Stomach (tissue), 9 donors: Measurements from ENCODE around the gene INAFM2. TPM values are rescaled to one million over a fixed set of nuclear protein-coding genes. Genes with fewer than 3 reads are reported as not detected.

Experiments
- DNase-seq, 2 donors: peaks; one replicate each; pipeline versions ENCODE4 v3.0.0 to v3.0.0-alpha.2; 2013 to 2019
- H3K27ac ChIP-seq, 5 donors: fragments of 200-600 bp in 4 of 5; sonication (generic) in 4 of 5; one replicate each; pipeline ENCODE4 v1.5.1; 2013 to 2019; ENCODE audit warnings: mild to moderate bottlenecking in 1 of 5, moderate library complexity in 1 of 5
- H3K27me3 ChIP-seq, 3 donors: fragments of 200-600 bp; sonication (generic); one replicate each; pipeline ENCODE4 v1.5.1; 2017 to 2019; ENCODE audit warnings: mixed run types in 1 of 3
- H3K36me3 ChIP-seq, 4 donors: fragments of 200-600 bp; sonication (generic); 1 replicate in 3 of 4; 2 replicates in 1 of 4; pipeline ENCODE4 v1.5.1; 2016 to 2019
- H3K4me1 ChIP-seq, 4 donors: fragments of 200-600 bp; sonication (generic); one replicate each; pipeline ENCODE4 v1.5.1; 2016 to 2019
- H3K4me3 ChIP-seq, 4 donors: fragments of 200-600 bp; sonication (generic) in 3 of 4; one replicate each; pipeline ENCODE4 v1.5.1; 2016 to 2019; ENCODE audit warnings: mild to moderate bottlenecking in 1 of 4
- H3K9me3 ChIP-seq, 4 donors: fragments of 200-600 bp; sonication (generic); one replicate each; pipeline ENCODE4 v1.5.1; 2016 to 2019
- EP300 ChIP-seq: sonication (generic); formaldehyde crosslinking; IDR thresholded peaks from one replicate; pipeline ENCODE4 v1.6.1; 2017; ENCODE audit warnings: antibody characterized with exemption
- POLR2A ChIP-seq, 4 donors: fragments of 450-650 bp; IDR thresholded peaks; one replicate each; pipeline ENCODE4 v1.6.1; 2016; ENCODE audit warnings: antibody characterized with exemption in 4 of 4, control low read depth in 2 of 4, mild to moderate bottlenecking in 1 of 4, moderate library complexity in 1 of 4
- POLR2AphosphoS5 ChIP-seq, 3 donors: sonication (generic); formaldehyde crosslinking; IDR thresholded peaks; one replicate each; pipeline ENCODE4 v1.6.1; 2016; ENCODE audit warnings: antibody characterized with exemption in 3 of 3
- WGBS, 5 donors: extraction: QIAGEN DNeasy Blood & Tissue Kit in 3 of 5; methylation state at CpG; one replicate each; pipeline versions ENCODE4 v1.1.5 to v1.1.7; 2013 to 2018; 5-methylcytosine and 5-hydroxymethylcytosine counted together
- intact Hi-C: fragments of 100-400 bp; cut with DNase I; formaldehyde crosslinking; loops from one replicate; pipeline ENCODE4 v1.15.1; 2023; ENCODE audit warnings: low total_unique reads
- polyA plus RNA-seq, 3 donors: library from polyadenylated mRNA; stranded (reverse); fragments of 200-250 nt; gene quantifications; one replicate each; pipeline ENCODE4 v1.2.3, GENCODE V29; 2013
- total RNA-seq, 5 donors: library from RNA; depleted of rRNA; stranded (reverse); fragments of >200 nt; gene quantifications; one replicate each; pipeline versions ENCODE4 v1.1.0 to v1.2.3, GENCODE V29; 2014 to 2016
- TF ChIP-seq, protein P1 (sequence below), 7 experiments: fragments of 450-650 bp in 4 of 7; fragments of 200-600 bp in 3 of 7; sonication (generic) in 3 of 7; IDR thresholded peaks; one replicate each; pipeline ENCODE4 v1.5.1; 2016 to 2019; ENCODE audit warnings: antibody characterized with exemption in 7 of 7, control low read depth in 2 of 7, mild to moderate bottlenecking in 1 of 7
- donor health status: healthy with polysubstance abuse.
- donor health status: Bipolar disorder and iron deficiency.
- donor health status: healthy.

INAFM2 gene
- total and polyA plus RNA-seq, 8 donors = 3.4 to 65.2 (median 20.4) TPM

GRCh38 chr15:40325188-40325587 lies 1.7 kb downstream of the INAFM2 start:
- 57 to 82% (median 67%) methylated on average over 2 of the region's 2 CpGs for whole genome bisulfite sequencing, 5 donors
- Histone ChIP-seq H3K4me1 (peaks cover 10 to 72% (median 46%) of the 10 kb centered on the region in 4 donors), H3K4me3 (peak overlapping the region; percentile 85 to 91 (median 86))

GRCh38 chr15:40325700-40326099 lies 2.2 kb downstream of the INAFM2 start:
- H3K27me3 ChIP-seq = no peaks in the 10 kb centered on the region
- DNase-seq = no peak
- peak overlapping the region in 3 of 5 donors; percentile 85 to 92 (median 90) for H3K27ac ChIP-seq
- WGBS, 5 donors = 82 to 96% (median 92%) methylated on average over 2 of the region's 2 CpGs
- no peak for TF ChIP-seq EP300
- TF ChIP-seq POLR2A (IDR thresholded peaks at IDR 0.05) = no peak
- TF ChIP-seq, protein P1, sequence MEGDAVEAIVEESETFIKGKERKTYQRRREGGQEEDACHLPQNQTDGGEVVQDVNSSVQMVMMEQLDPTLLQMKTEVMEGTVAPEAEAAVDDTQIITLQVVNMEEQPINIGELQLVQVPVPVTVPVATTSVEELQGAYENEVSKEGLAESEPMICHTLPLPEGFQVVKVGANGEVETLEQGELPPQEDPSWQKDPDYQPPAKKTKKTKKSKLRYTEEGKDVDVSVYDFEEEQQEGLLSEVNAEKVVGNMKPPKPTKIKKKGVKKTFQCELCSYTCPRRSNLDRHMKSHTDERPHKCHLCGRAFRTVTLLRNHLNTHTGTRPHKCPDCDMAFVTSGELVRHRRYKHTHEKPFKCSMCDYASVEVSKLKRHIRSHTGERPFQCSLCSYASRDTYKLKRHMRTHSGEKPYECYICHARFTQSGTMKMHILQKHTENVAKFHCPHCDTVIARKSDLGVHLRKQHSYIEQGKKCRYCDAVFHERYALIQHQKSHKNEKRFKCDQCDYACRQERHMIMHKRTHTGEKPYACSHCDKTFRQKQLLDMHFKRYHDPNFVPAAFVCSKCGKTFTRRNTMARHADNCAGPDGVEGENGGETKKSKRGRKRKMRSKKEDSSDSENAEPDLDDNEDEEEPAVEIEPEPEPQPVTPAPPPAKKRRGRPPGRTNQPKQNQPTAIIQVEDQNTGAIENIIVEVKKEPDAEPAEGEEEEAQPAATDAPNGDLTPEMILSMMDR (IDR thresholded peaks at IDR 0.05) = no peak
- TF ChIP-seq POLR2AphosphoS5 (IDR thresholded peaks at IDR 0.05) = no peak
- H3K4me3 ChIP-seq = peak overlapping the region in 3 of 4 donors; percentile 85 to 91 (median 88)
- intact Hi-C loops = no loop called here
- peaks cover 11 to 76% (median 46%) of the 10 kb centered on the region in 4 donors for H3K4me1 ChIP-seq
- no peaks in the 10 kb centered on the region for H3K36me3 ChIP-seq
- no peaks in the 10 kb centered on the region for H3K9me3 ChIP-seq

More at GRCh38 chr15:40325188-40325587, 1.7 kb downstream of the INAFM2 start:
- TF ChIP-seq EP300 = no peak
- no peak for TF ChIP-seq POLR2A (IDR thresholded peaks at IDR 0.05)
- intact Hi-C loops = no loop called here
- Histone ChIP-seq H3K9me3 (no peaks in the 10 kb centered on the region), H3K27ac (peak overlapping the region in 3 of 5 donors; percentile 85 to 92 (median 90)), H3K36me3 (no peaks in the 10 kb centered on the region), H3K27me3 (no peaks in the 10 kb centered on the region)
- peak in 1 of 2 donors; percentile 54 for DNase-seq

GRCh38 chr15:40327457-40327856 lies 4.0 kb downstream of the INAFM2 start:
- intact Hi-C loops = no loop called here
- Histone ChIP-seq H3K9me3 (no peaks in the 10 kb centered on the region), H3K4me3 (peak overlapping the region in 2 of 4 donors; percentile 1 to 85), H3K27ac (peak overlapping the region in 3 of 5 donors; percentile 85 to 92 (median 90)), H3K27me3 (no peaks in the 10 kb centered on the region), H3K36me3 (no peaks in the 10 kb centered on the region), H3K4me1 (peaks cover 16 to 87% (median 50%) of the 10 kb centered on the region in 4 donors)
- TF ChIP-seq, protein P1 (IDR thresholded peaks at IDR 0.05) = no peak
- TF ChIP-seq POLR2A (IDR thresholded peaks at IDR 0.05) = no peak
- TF ChIP-seq EP300 = no peak
- TF ChIP-seq POLR2AphosphoS5 (IDR thresholded peaks at IDR 0.05) = no peak
- peak in 1 of 2 donors; percentile 16 for DNase-seq
- WGBS, 5 donors = 58 to 83% (median 70%) methylated on average over 6 of the region's 6 CpGs

- H3K27ac ChIP-seq = peak overlapping the region in 3 of 5 donors; percentile 85 to 92 (median 90)
- no peaks in the 10 kb centered on the region for H3K27me3 ChIP-seq
- H3K36me3 ChIP-seq = no peaks in the 10 kb centered on the region
- no peaks in the 10 kb centered on the region for H3K9me3 ChIP-seq
- TF ChIP-seq, protein P1 (IDR thresholded peaks at IDR 0.05) = no peak
- TF ChIP-seq EP300 (no peak), POLR2A (IDR thresholded peaks at IDR 0.05) (no peak), POLR2AphosphoS5 (IDR thresholded peaks at IDR 0.05) (no peak)
- H3K4me1 ChIP-seq = peaks cover 12 to 87% (median 50%) of the 10 kb centered on the region in 4 donors
- intact Hi-C loops = no loop called here
- H3K4me3 ChIP-seq = no peak overlapping the region
- WGBS, 5 donors = 64 to 85% (median 79%) methylated on average over 3 of the region's 3 CpGs
- no peak for DNase-seq
These were observed 4.7 kb downstream of the INAFM2 start for GRCh38 chr15:40328176-40328575.

- Histone ChIP-seq H3K9me3 (no peaks in the 10 kb centered on the region), H3K36me3 (no peaks in the 10 kb centered on the region), H3K27ac (peak overlapping the region in 3 of 5 donors; percentile 85 to 92 (median 90)), H3K4me1 (peaks cover 14 to 92% (median 53%) of the 10 kb centered on the region in 4 donors), H3K4me3 (no peak overlapping the region), H3K27me3 (no peaks in the 10 kb centered on the region)
- intact Hi-C loops = no loop called here
- WGBS, 5 donors = 67 to 86% (median 83%) methylated on average over 5 of the region's 5 CpGs
- no peak for DNase-seq
- TF ChIP-seq POLR2A (IDR thresholded peaks at IDR 0.05) (no peak), POLR2AphosphoS5 (IDR thresholded peaks at IDR 0.05) (no peak), EP300 (no peak)
- TF ChIP-seq, protein P1 (IDR thresholded peaks at IDR 0.05) = no peak
These were observed 5.3 kb downstream of the INAFM2 start for GRCh38 chr15:40328751-40329150.
